ENCODE results near the gene ZNF667. TPM values are rescaled to one million over a fixed set of nuclear protein-coding genes. Genes with fewer than 3 reads are reported as not detected.

ZNF667 gene
- polyA plus RNA-seq, 3 donors = 0.14 TPM; not detected in 2

DNA sequence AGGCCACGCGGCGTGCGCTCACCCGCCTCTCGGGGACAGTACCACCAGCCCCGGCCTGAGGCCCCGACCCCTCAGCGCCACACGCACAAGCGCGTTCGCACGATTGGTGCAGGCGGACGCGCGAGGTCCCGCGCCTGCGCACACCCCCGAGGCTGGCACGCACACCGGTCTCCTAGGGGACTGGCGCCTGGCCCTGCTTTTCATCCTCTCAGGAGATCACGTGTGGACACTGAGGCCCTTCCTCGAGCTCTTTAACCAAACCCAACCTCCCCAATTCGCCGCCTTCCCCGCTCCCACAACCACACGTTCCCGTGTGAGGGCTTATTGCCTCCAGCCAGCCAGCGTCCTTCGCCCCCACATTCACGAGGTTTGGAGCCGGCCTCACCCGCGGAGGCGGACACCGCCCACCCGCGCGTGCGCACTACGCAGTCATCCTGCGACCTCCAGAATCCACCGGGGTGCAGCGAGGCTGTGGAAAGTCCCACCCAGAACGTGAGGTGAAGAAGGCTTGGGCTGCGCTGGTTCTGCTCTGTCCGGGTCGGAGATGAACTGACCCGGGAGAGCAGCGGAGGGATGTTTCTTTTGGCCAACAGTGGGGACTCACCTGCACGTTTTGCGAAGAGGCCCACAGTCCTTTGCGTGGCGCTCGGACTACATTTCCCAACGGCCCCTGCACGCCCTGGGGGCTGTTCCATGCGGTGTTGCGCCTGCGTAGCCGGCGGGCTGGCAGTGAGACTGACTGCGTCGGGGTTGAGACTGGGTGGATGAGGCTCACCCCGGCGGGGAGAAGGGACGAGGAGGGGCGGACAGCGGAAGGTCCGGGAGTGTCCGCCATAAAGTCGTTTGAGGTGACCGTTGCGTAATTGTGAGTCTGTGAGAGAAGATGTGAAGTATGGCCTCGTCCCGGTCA, 539 bp upstream of the ZNF667 start:
- Histone ChIP-seq H3K36me3 (replicated peaks in 1 of 2; ENCODE audit: control insufficient read depth in 1 of 2, insufficient read depth in 2 of 2, low read length in 2 of 2) (no peaks in the 10 kb centered on the region), H2AFZ (ENCODE audit: insufficient read depth, low read depth, low read length, poor library complexity, severe bottlenecking) (peak overlapping the region; percentile 82), H3K4me3 (replicated peaks in 1 of 3; ENCODE audit: low read depth in 2 of 3, low read length in 3 of 3) (peak overlapping the region; percentile 24 to 74 (median 41)), H3K4me2 (replicated peaks; ENCODE audit: extremely low read depth, low read length, poor library complexity, severe bottlenecking) (peak overlapping the region; percentile 80), H3K9me3 (replicated peaks in 1 of 2; ENCODE audit: control insufficient read depth in 1 of 2, insufficient read depth in 1 of 2, low read length in 2 of 2) (peaks cover 87 to 90% of the 10 kb centered on the region in 2 donors), H3K79me2 (ENCODE audit: insufficient read depth, low read length) (no peaks in the 10 kb centered on the region), H3K27me3 (ENCODE audit: control insufficient read depth in 2 of 2, insufficient read depth in 2 of 2, low read length in 2 of 2) (peaks cover 0 to 9% of the 10 kb centered on the region in 2 donors), H4K20me1 (ENCODE audit: insufficient read depth, low read length) (no peaks in the 10 kb centered on the region), H3K27ac (ENCODE audit: low read depth in 1 of 2, low read length in 2 of 2) (no peak overlapping the region), H3K4me1 (ENCODE audit: control insufficient read depth in 1 of 2, insufficient read depth in 2 of 2, low read length in 2 of 2) (peaks cover 11 to 17% of the 10 kb centered on the region in 2 donors), H3K9ac (ENCODE audit: insufficient read depth, low read length, poor library complexity, severe bottlenecking) (peak overlapping the region; percentile 6)
- intact Hi-C loops (cut with micrococcal nuclease) = no loop called here
- H3K27ac Mint-ChIP-seq = peak overlapping the region in 2 of 7 donors; percentile 69 to 85
- H3K36me3 Mint-ChIP-seq = peaks cover 3 to 4% of the 10 kb centered on the region in 2 donors
- WGBS (ENCODE audit: insufficient coverage) = under 1% methylated on average over 80 of the region's 80 CpGs
- H3K4me3 Mint-ChIP-seq = peak overlapping the region; percentile 78 to 92
- H3K4me1 Mint-ChIP-seq = peaks cover 17% of the 10 kb centered on the region
- TF ChIP-seq CTCF (IDR thresholded peaks at IDR 0.05) = no peak
- peaks cover 13 to 23% (median 20%) of the 10 kb centered on the region in 3 donors for H3K27me3 Mint-ChIP-seq (ENCODE audit: low read depth in 3 of 3)
- peak in 2 of 3 donors; percentile 3 to 11 for DNase-seq
- H3K9me3 Mint-ChIP-seq = peaks cover 59 to 94% (median 91%) of the 10 kb centered on the region in 7 donors

- no peak overlapping the region for H3K4me2 ChIP-seq (replicated peaks; ENCODE audit: extremely low read depth, low read length, poor library complexity, severe bottlenecking)
- H3K9ac ChIP-seq (ENCODE audit: insufficient read depth, low read length, poor library complexity, severe bottlenecking) = no peak overlapping the region
- no peak overlapping the region for H3K4me3 ChIP-seq (replicated peaks in 1 of 3; ENCODE audit: low read depth in 2 of 3, low read length in 3 of 3)
- H3K27ac ChIP-seq (ENCODE audit: low read depth in 1 of 2, low read length in 2 of 2) = no peak overlapping the region
- no peaks in the 10 kb centered on the region for H3K36me3 ChIP-seq (replicated peaks in 1 of 2; ENCODE audit: control insufficient read depth in 1 of 2, insufficient read depth in 2 of 2, low read length in 2 of 2)
- peaks cover 87 to 90% of the 10 kb centered on the region in 2 donors for H3K9me3 ChIP-seq (replicated peaks in 1 of 2; ENCODE audit: control insufficient read depth in 1 of 2, insufficient read depth in 1 of 2, low read length in 2 of 2)
- 96% methylated on average over 5 of the region's 10 CpGs for WGBS (ENCODE audit: insufficient coverage)
- no peaks in the 10 kb centered on the region for H3K79me2 ChIP-seq (ENCODE audit: insufficient read depth, low read length)
- Mint-ChIP-seq H3K27ac (peak overlapping the region in 1 of 7 donors; percentile 12), H3K4me1 (peaks cover 17% of the 10 kb centered on the region), H3K27me3 (ENCODE audit: low read depth in 3 of 3) (peaks cover 13 to 23% (median 20%) of the 10 kb centered on the region in 3 donors), H3K9me3 (peaks cover 64 to 97% (median 91%) of the 10 kb centered on the region in 7 donors), H3K36me3 (peaks cover 3 to 4% of the 10 kb centered on the region in 2 donors), H3K4me3 (no peak overlapping the region)
- no peaks in the 10 kb centered on the region for H4K20me1 ChIP-seq (ENCODE audit: insufficient read depth, low read length)
- intact Hi-C loops (cut with micrococcal nuclease) = no loop called here
- no peak for DNase-seq
- TF ChIP-seq CTCF (IDR thresholded peaks at IDR 0.05) = no peak
- peaks cover 11 to 17% of the 10 kb centered on the region in 2 donors for H3K4me1 ChIP-seq (ENCODE audit: control insufficient read depth in 1 of 2, insufficient read depth in 2 of 2, low read length in 2 of 2)
- no peak overlapping the region for H2AFZ ChIP-seq (ENCODE audit: insufficient read depth, low read depth, low read length, poor library complexity, severe bottlenecking)
- H3K27me3 ChIP-seq (ENCODE audit: control insufficient read depth in 2 of 2, insufficient read depth in 2 of 2, low read length in 2 of 2) = peaks cover 0 to 9% of the 10 kb centered on the region in 2 donors
Observed at GRCh38 chr19:56476093-56476492, 1.1 kb downstream of the ZNF667 start.
